Endothelial cell of umbilical vein (primary cell): Measurements from ENCODE around the gene ACVRL1.

Source experiments
- CTCF ChIP-seq, 2 donors: IDR thresholded peaks; 1 replicate in 1 of 2; 2 replicates in 1 of 2; pipeline ENCODE4 v1.5.1; 2011; ENCODE audit warnings: low read length in 2 of 2, mild to moderate bottlenecking in 2 of 2, moderate library complexity in 2 of 2, control low read depth in 1 of 2, inconsistent platforms in 1 of 2, low read depth in 1 of 2; ENCODE audit not compliant: insufficient read depth in 1 of 2; ENCODE audit errors: extremely low read depth in 1 of 2
- MYC ChIP-seq: IDR thresholded peaks from one replicate; pipeline ENCODE4 v1.6.1; 2011; ENCODE audit warnings: mild to moderate bottlenecking, low read depth, low read length
- POLR2AphosphoS5 ChIP-seq: IDR thresholded peaks from 2 replicates; pipeline ENCODE4 v1.6.1; 2012; ENCODE audit warnings: low read depth, mild to moderate bottlenecking, control low read depth, low read length, moderate library complexity; ENCODE audit not compliant: insufficient read depth

- no peak for TF ChIP-seq MYC
- TF ChIP-seq POLR2AphosphoS5 = no peak
- no peak for TF ChIP-seq CTCF (IDR thresholded peaks at IDR 0.05; ENCODE audit: extremely low read depth in 1 of 2, insufficient read depth in 1 of 2, low read depth in 1 of 2, low read length in 2 of 2)
Observed at GRCh38 chr12:51896236-51896635, 11.1 kb upstream of the ACVRL1 start.
